Measurements from ENCODE around the gene PPME1. TPM values are rescaled to one million over a fixed set of nuclear protein-coding genes. Genes with fewer than 3 reads are reported as not detected.
"Not testable (repeated sequence)": the region's sequence is repeated elsewhere in the genome, so short reads cannot be mapped to it uniquely, and the experiment has no call there.

PPME1 gene
- total and polyA plus RNA-seq, 2 donors (not counting 1 experiment from before 2014, with no cell fraction given) = 11.2 to 23.6 TPM

DNA sequence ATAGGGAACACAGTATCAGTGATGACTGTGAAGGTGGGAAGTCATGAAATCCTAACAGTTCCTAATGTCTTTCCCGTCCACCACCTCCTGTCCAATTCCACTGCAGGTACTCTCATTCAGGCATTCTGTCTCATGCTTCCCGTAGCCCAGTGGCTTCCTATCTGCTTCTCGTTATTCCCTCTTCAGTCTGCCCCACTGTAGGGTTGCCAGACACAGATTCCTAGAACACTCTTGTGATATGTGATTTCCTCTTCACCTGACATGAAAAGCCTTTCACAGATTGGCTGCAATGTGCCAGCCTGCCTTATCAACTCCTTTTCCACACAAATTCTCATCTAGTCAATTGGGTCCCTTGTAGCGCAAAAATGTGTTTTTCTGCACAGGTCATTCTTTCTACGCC lies 49.3 kb upstream of the PPME1 start:
- Mint-ChIP-seq H3K9me3 (ENCODE audit: insufficient read depth) (peaks cover 3% of the 10 kb centered on the region), H3K4me1 (no peaks in the 10 kb centered on the region)
- DNase-seq = no peak

GRCh38 chr11:74123008-74123448 lies 48.1 kb upstream of the PPME1 start:
- H3K36me3 ChIP-seq (replicated peaks in 1 of 2; ENCODE audit: control extremely low read depth in 1 of 2, control insufficient read depth in 1 of 2, extremely low read depth in 1 of 2, insufficient read depth in 2 of 2, low read length in 1 of 2) = peaks cover 0 to 4% of the 10 kb centered on the region in 2 experiments
- ChIA-PET CTCF (no interaction called here), POLR2A (no interaction called here)
- intact Hi-C loops (cut with micrococcal nuclease) = no loop called here
- no peak for ATAC-seq (ENCODE audit: low read depth)
- no peaks in the 10 kb centered on the region for H3K4me1 ChIP-seq (ENCODE audit: control insufficient read depth in 2 of 2, insufficient read depth in 2 of 2, low read length in 2 of 2)
- Mint-ChIP-seq H3K4me3 (no peak overlapping the region), H3K27me3 (no peaks in the 10 kb centered on the region), H3K4me1 (no peaks in the 10 kb centered on the region), H3K9me3 (ENCODE audit: insufficient read depth) (peaks cover 3% of the 10 kb centered on the region), H3K27ac (no peak overlapping the region)
- H3K79me2 ChIP-seq (ENCODE audit: control insufficient read depth, insufficient read depth, low read length) = no peaks in the 10 kb centered on the region
- H3K27me3 ChIP-seq (replicated peaks in 1 of 4; ENCODE audit: control extremely low read depth in 1 of 4, control insufficient read depth in 3 of 4, insufficient read depth in 4 of 4, low read length in 3 of 4) = no peaks in the 10 kb centered on the region
- H3K4me2 ChIP-seq (replicated peaks; ENCODE audit: low read depth, low read length, poor library complexity, severe bottlenecking) = no peak overlapping the region
- no peak overlapping the region for H2AFZ ChIP-seq (ENCODE audit: insufficient read depth, low read depth, low read length, poor library complexity, severe bottlenecking)
- TF ChIP-seq, protein P1, sequence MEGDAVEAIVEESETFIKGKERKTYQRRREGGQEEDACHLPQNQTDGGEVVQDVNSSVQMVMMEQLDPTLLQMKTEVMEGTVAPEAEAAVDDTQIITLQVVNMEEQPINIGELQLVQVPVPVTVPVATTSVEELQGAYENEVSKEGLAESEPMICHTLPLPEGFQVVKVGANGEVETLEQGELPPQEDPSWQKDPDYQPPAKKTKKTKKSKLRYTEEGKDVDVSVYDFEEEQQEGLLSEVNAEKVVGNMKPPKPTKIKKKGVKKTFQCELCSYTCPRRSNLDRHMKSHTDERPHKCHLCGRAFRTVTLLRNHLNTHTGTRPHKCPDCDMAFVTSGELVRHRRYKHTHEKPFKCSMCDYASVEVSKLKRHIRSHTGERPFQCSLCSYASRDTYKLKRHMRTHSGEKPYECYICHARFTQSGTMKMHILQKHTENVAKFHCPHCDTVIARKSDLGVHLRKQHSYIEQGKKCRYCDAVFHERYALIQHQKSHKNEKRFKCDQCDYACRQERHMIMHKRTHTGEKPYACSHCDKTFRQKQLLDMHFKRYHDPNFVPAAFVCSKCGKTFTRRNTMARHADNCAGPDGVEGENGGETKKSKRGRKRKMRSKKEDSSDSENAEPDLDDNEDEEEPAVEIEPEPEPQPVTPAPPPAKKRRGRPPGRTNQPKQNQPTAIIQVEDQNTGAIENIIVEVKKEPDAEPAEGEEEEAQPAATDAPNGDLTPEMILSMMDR (IDR thresholded peaks at IDR 0.05) = no peak
- TF ChIP-seq EZH2 (IDR thresholded peaks at IDR 0.05; ENCODE audit: borderline replicate concordance, insufficient read depth, low read depth, low read length, poor library complexity, severe bottlenecking) = no peak
- H3K4me3 ChIP-seq (ENCODE audit: control extremely low read depth in 1 of 5, extremely low read depth in 1 of 5, insufficient read depth in 1 of 5, low read depth in 2 of 5, low read length in 4 of 5) = no peak overlapping the region
- H3K27ac ChIP-seq (ENCODE audit: low read length in 2 of 2) = no peak overlapping the region
- no peak for DNase-seq
- H3K9ac ChIP-seq (ENCODE audit: low read length) = no peak overlapping the region
- no peaks in the 10 kb centered on the region for H3K9me3 ChIP-seq (ENCODE audit: control extremely low read depth in 1 of 3, control insufficient read depth in 2 of 3, insufficient read depth in 1 of 3, low read length in 2 of 3)
- H4K20me1 ChIP-seq (ENCODE audit: control insufficient read depth, insufficient read depth, low read length, poor library complexity, severe bottlenecking) = no peaks in the 10 kb centered on the region

More for the DNA sequence above, 49.3 kb upstream of the PPME1 start:
- Histone ChIP-seq H3K79me2 (ENCODE audit: control insufficient read depth, insufficient read depth, low read length) (no peaks in the 10 kb centered on the region), H2AFZ (ENCODE audit: insufficient read depth, low read depth, low read length, poor library complexity, severe bottlenecking) (no peak overlapping the region), H3K9ac (ENCODE audit: low read length) (no peak overlapping the region), H3K36me3 (replicated peaks in 1 of 2; ENCODE audit: control extremely low read depth in 1 of 2, control insufficient read depth in 1 of 2, extremely low read depth in 1 of 2, insufficient read depth in 2 of 2, low read length in 1 of 2) (peaks cover 0 to 4% of the 10 kb centered on the region in 2 experiments), H3K9me3 (ENCODE audit: control extremely low read depth in 1 of 3, control insufficient read depth in 2 of 3, insufficient read depth in 1 of 3, low read length in 2 of 3) (no peaks in the 10 kb centered on the region), H3K27me3 (replicated peaks in 1 of 4; ENCODE audit: control extremely low read depth in 1 of 4, control insufficient read depth in 3 of 4, insufficient read depth in 4 of 4, low read length in 3 of 4) (no peaks in the 10 kb centered on the region), H3K4me1 (ENCODE audit: control insufficient read depth in 2 of 2, insufficient read depth in 2 of 2, low read length in 2 of 2) (no peaks in the 10 kb centered on the region), H3K4me2 (replicated peaks; ENCODE audit: low read depth, low read length, poor library complexity, severe bottlenecking) (no peak overlapping the region), H3K4me3 (ENCODE audit: control extremely low read depth in 1 of 5, extremely low read depth in 1 of 5, insufficient read depth in 1 of 5, low read depth in 2 of 5, low read length in 4 of 5) (no peak overlapping the region), H3K27ac (ENCODE audit: low read length in 2 of 2) (no peak overlapping the region), H4K20me1 (ENCODE audit: control insufficient read depth, insufficient read depth, low read length, poor library complexity, severe bottlenecking) (no peaks in the 10 kb centered on the region)
- Mint-ChIP-seq H3K27me3 (no peaks in the 10 kb centered on the region), H3K27ac (no peak overlapping the region), H3K4me3 (no peak overlapping the region)
- ChIA-PET POLR2A (no interaction called here), CTCF (no interaction called here)
- 100% methylated on average over 5 of the region's 5 CpGs for WGBS (ENCODE audit: insufficient coverage)
- TF ChIP-seq EZH2 (IDR thresholded peaks at IDR 0.05; ENCODE audit: borderline replicate concordance, insufficient read depth, low read depth, low read length, poor library complexity, severe bottlenecking) = no peak
- TF ChIP-seq, protein P1 (IDR thresholded peaks at IDR 0.05) = no peak
- ATAC-seq (ENCODE audit: low read depth) = no peak
- intact Hi-C loops (cut with micrococcal nuclease) = no loop called here

GRCh38 chr11:74129121-74129520 lies 42.0 kb upstream of the PPME1 start:
- H3K4me1 Mint-ChIP-seq; H3K4me1 ChIP-seq (ENCODE audit: control insufficient read depth in 2 of 2, insufficient read depth in 2 of 2, low read length in 2 of 2); H3K4me3 ChIP-seq (ENCODE audit: control extremely low read depth in 1 of 5, extremely low read depth in 1 of 5, insufficient read depth in 1 of 5, low read depth in 2 of 5, low read length in 4 of 5); POLR2A ChIA-PET; ATAC-seq (ENCODE audit: low read depth); H3K79me2 ChIP-seq (ENCODE audit: control insufficient read depth, insufficient read depth, low read length); H3K27me3 Mint-ChIP-seq; DNase-seq; H3K9ac ChIP-seq (ENCODE audit: low read length); H3K4me3 Mint-ChIP-seq; H4K20me1 ChIP-seq (ENCODE audit: control insufficient read depth, insufficient read depth, low read length, poor library complexity, severe bottlenecking); H3K27ac ChIP-seq (ENCODE audit: low read length in 2 of 2); H3K9me3 ChIP-seq (ENCODE audit: control extremely low read depth in 1 of 3, control insufficient read depth in 2 of 3, insufficient read depth in 1 of 3, low read length in 2 of 3); intact Hi-C loops (cut with micrococcal nuclease); H2AFZ ChIP-seq (ENCODE audit: insufficient read depth, low read depth, low read length, poor library complexity, severe bottlenecking); H3K27me3 ChIP-seq (replicated peaks in 1 of 4; ENCODE audit: control extremely low read depth in 1 of 4, control insufficient read depth in 3 of 4, insufficient read depth in 4 of 4, low read length in 3 of 4); H3K27ac Mint-ChIP-seq; H3K4me2 ChIP-seq (replicated peaks; ENCODE audit: low read depth, low read length, poor library complexity, severe bottlenecking); H3K9me3 Mint-ChIP-seq (ENCODE audit: insufficient read depth); CTCF ChIA-PET: not testable (repeated sequence)
- H3K36me3 ChIP-seq (replicated peaks in 1 of 2; ENCODE audit: control extremely low read depth in 1 of 2, control insufficient read depth in 1 of 2, extremely low read depth in 1 of 2, insufficient read depth in 2 of 2, low read length in 1 of 2) = peaks cover 5 to 10% of the 10 kb centered on the region in 2 experiments
- 100% methylated on average over 3 of the region's 33 CpGs for WGBS (ENCODE audit: insufficient coverage)

All from B cell (primary cell).